Keratinocyte (primary cell): ENCODE results near the gene CLDND2.
A peak's percentile ranks its signal among the peaks of the same experiment; 100 is the strongest.

Experiments used
- EZH2 ChIP-seq: IDR thresholded peaks from one replicate; pipeline ENCODE4 v1.6.1; 2012; ENCODE audit warnings: inconsistent platforms, mild to moderate bottlenecking, low read length, moderate library complexity
- TF ChIP-seq, protein P1 (sequence below), 3 experiments: IDR thresholded peaks in 1 of 3; conservative IDR thresholded peaks in 1 of 3; optimal IDR thresholded peaks in 1 of 3; 2 replicates in 2 of 3; 3 replicates in 1 of 3; pipeline versions ENCODE3 to v1.5.1; 2011; ENCODE audit warnings: low read length in 3 of 3, mild to moderate bottlenecking in 3 of 3, moderate library complexity in 2 of 3, control low read depth in 1 of 3, inconsistent platforms in 1 of 3; ENCODE audit not compliant: insufficient read depth in 2 of 3; ENCODE audit errors: extremely low read depth in 1 of 3

DNA sequence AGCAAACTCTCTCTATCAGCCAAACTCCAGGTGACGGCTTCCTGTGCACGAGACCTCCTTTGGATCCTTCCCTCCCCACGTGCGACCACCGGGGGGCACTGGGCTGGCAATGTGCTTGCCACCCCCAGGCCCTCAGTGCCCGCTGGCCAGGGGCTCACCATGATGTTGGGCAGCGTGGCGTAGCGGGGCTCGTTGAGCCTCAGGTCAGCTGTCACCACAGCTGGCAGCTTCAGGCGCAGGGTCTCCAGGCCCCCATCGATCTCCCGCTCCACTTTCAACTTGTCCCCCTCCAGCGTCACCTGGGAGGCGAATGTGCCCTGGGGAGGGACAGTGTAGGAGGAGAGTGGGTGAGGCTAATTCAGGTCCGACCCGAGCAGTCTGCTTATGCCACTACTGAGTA lies 22.1 kb downstream of the CLDND2 start:
- TF ChIP-seq, protein P1, sequence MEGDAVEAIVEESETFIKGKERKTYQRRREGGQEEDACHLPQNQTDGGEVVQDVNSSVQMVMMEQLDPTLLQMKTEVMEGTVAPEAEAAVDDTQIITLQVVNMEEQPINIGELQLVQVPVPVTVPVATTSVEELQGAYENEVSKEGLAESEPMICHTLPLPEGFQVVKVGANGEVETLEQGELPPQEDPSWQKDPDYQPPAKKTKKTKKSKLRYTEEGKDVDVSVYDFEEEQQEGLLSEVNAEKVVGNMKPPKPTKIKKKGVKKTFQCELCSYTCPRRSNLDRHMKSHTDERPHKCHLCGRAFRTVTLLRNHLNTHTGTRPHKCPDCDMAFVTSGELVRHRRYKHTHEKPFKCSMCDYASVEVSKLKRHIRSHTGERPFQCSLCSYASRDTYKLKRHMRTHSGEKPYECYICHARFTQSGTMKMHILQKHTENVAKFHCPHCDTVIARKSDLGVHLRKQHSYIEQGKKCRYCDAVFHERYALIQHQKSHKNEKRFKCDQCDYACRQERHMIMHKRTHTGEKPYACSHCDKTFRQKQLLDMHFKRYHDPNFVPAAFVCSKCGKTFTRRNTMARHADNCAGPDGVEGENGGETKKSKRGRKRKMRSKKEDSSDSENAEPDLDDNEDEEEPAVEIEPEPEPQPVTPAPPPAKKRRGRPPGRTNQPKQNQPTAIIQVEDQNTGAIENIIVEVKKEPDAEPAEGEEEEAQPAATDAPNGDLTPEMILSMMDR (optimal IDR thresholded peaks at IDR 0.05 in 1 of 3, IDR thresholded peaks at IDR 0.05 in 1 of 3, conservative IDR thresholded peaks at IDR 0.05 in 1 of 3; ENCODE audit: extremely low read depth in 1 of 3, insufficient read depth in 2 of 3, low read length in 3 of 3): peak in 1 of 3 experiments; percentile 15
- no peak for TF ChIP-seq EZH2
